Fibroblast of lung (primary cell): ENCODE data around the gene IRGQ. TPM values are rescaled to one million over a fixed set of nuclear protein-coding genes. Genes with fewer than 3 reads are reported as not detected.

Experiments used
- DNase-seq, 2 donors: peaks; one replicate each; pipeline versions ENCODE4 v3.0.0 to v3.0.0-alpha.2; 2010; ENCODE audit warnings: low read depth in 2 of 2
- H2AFZ ChIP-seq: 2 replicates; pipeline ENCODE4 v1.5.1; 2012; ENCODE audit warnings: low read length, control low read depth, inconsistent platforms
- H3K27ac ChIP-seq: 2 replicates; pipeline ENCODE4 v1.5.1; 2011; ENCODE audit warnings: low read length, control low read depth; ENCODE audit not compliant: insufficient read depth
- H3K27me3 ChIP-seq: 2 replicates; pipeline ENCODE4 v1.5.1; 2011; ENCODE audit warnings: mild to moderate bottlenecking, low read length; ENCODE audit not compliant: control insufficient read depth, insufficient read depth
- H3K36me3 ChIP-seq: 2 replicates; pipeline ENCODE4 v1.5.1; 2011; ENCODE audit warnings: low read length; ENCODE audit not compliant: control insufficient read depth, insufficient read depth
- H3K4me1 ChIP-seq: 2 replicates; pipeline ENCODE4 v1.5.1; 2011; ENCODE audit warnings: low read length; ENCODE audit not compliant: control insufficient read depth, insufficient read depth; ENCODE audit errors: extremely low read depth
- H3K4me2 ChIP-seq: 2 replicates; pipeline ENCODE4 v1.5.1; 2011; ENCODE audit warnings: low read length, control low read depth; ENCODE audit not compliant: insufficient read depth; ENCODE audit errors: extremely low read depth
- H3K4me3 ChIP-seq, 4 experiments: fragments of 200-600 bp in 1 of 4; sonication (generic) in 1 of 4; replicated peaks in 1 of 4; 2 replicates each; pipeline ENCODE4 v1.5.1; 2011 to 2016; ENCODE audit warnings: low read length in 4 of 4, low read depth in 3 of 4, mild to moderate bottlenecking in 3 of 4, control low read depth in 2 of 4, inconsistent platforms in 1 of 4, mixed read lengths in 1 of 4; ENCODE audit not compliant: insufficient read depth in 1 of 4; ENCODE audit errors: control extremely low read depth in 1 of 4
- H3K79me2 ChIP-seq: 2 replicates; pipeline ENCODE4 v1.5.1; 2012; ENCODE audit warnings: mild to moderate bottlenecking, low read length, inconsistent platforms; ENCODE audit not compliant: control insufficient read depth, insufficient read depth
- H3K9ac ChIP-seq: 2 replicates; pipeline ENCODE4 v1.5.1; 2011; ENCODE audit warnings: mild to moderate bottlenecking, low read length, control low read depth; ENCODE audit not compliant: insufficient read depth
- H3K9me3 ChIP-seq: 2 replicates; pipeline ENCODE4 v1.5.1; 2012; ENCODE audit warnings: low read depth, low read length; ENCODE audit not compliant: control insufficient read depth, insufficient read depth
- H4K20me1 ChIP-seq: 2 replicates; pipeline ENCODE4 v1.5.1; 2011; ENCODE audit warnings: low read length; ENCODE audit not compliant: control insufficient read depth, insufficient read depth; ENCODE audit errors: extremely low read depth
- EZH2 ChIP-seq: IDR thresholded peaks from 2 replicates; pipeline ENCODE4 v1.5.1; 2012; ENCODE audit warnings: low read length, control low read depth, mild to moderate bottlenecking; ENCODE audit errors: missing control alignments
- polyA plus RNA-seq, 2 donors: library from polyadenylated mRNA; depleted of rRNA in 1 of 2; stranded (reverse) in 1 of 2; unstranded in 1 of 2; fragments of >200 nt; gene quantifications; 2 replicates each; pipeline ENCODE4 v1.2.1, GENCODE V29; 2011 to 2012; ENCODE audit warnings: missing spikeins in 1 of 2
- total RNA-seq: library from RNA; depleted of rRNA; stranded (reverse); fragments of >200 nt; gene quantifications from 2 replicates; pipeline ENCODE4 v1.2.1, GENCODE V29; 2014
- TF ChIP-seq, protein P1 (sequence below), 2 donors: IDR thresholded peaks in 1 of 2; conservative IDR thresholded peaks in 1 of 2; 1 replicate in 1 of 2; 2 replicates in 1 of 2; pipeline ENCODE4 v1.5.1; 2011 to 2012; ENCODE audit warnings: low read length in 2 of 2, control low read depth in 1 of 2, inconsistent platforms in 1 of 2, low read depth in 1 of 2, mild to moderate bottlenecking in 1 of 2

IRGQ gene
- total and polyA plus RNA-seq, 2 donors (not counting 1 experiment from before 2014, with no cell fraction given): 11.7 to 12.2 TPM

DNA sequence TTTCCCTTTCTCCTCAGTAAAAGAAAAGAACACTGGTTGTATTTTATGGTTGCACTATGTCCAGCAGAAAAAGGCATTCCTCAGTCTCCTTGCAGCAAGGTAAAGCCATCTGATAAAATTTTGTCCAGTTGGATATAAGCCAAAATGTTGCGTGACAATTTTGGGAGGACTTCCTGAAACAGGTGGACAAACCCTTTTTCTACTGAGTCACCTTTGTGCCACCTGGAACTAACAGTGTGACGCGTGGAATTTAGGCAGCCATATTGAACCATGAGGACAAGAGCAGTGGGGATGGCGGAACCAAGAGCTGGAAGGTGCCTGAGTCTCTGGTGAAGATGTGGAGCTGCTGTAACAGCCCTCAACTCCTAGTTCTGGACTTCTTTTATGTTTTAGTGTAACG lies 35.6 kb upstream of the IRGQ start:
- Histone ChIP-seq H3K9me3 (no peaks in the 10 kb centered on the region), H2AFZ (no peak overlapping the region), H4K20me1 (no peaks in the 10 kb centered on the region), H3K4me1 (peaks cover 9% of the 10 kb centered on the region), H3K4me2 (no peak overlapping the region), H3K36me3 (no peaks in the 10 kb centered on the region), H3K27ac (no peak overlapping the region), H3K4me3 (no peak overlapping the region), H3K79me2 (no peaks in the 10 kb centered on the region), H3K27me3 (peaks cover 7% of the 10 kb centered on the region), H3K9ac (no peak overlapping the region)
- TF ChIP-seq EZH2: no peak
- TF ChIP-seq, protein P1, sequence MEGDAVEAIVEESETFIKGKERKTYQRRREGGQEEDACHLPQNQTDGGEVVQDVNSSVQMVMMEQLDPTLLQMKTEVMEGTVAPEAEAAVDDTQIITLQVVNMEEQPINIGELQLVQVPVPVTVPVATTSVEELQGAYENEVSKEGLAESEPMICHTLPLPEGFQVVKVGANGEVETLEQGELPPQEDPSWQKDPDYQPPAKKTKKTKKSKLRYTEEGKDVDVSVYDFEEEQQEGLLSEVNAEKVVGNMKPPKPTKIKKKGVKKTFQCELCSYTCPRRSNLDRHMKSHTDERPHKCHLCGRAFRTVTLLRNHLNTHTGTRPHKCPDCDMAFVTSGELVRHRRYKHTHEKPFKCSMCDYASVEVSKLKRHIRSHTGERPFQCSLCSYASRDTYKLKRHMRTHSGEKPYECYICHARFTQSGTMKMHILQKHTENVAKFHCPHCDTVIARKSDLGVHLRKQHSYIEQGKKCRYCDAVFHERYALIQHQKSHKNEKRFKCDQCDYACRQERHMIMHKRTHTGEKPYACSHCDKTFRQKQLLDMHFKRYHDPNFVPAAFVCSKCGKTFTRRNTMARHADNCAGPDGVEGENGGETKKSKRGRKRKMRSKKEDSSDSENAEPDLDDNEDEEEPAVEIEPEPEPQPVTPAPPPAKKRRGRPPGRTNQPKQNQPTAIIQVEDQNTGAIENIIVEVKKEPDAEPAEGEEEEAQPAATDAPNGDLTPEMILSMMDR (conservative IDR thresholded peaks at IDR 0.05 in 1 of 2, IDR thresholded peaks at IDR 0.05 in 1 of 2; ENCODE audit: low read depth in 1 of 2, low read length in 2 of 2): no peak
- no peak for DNase-seq

DNA sequence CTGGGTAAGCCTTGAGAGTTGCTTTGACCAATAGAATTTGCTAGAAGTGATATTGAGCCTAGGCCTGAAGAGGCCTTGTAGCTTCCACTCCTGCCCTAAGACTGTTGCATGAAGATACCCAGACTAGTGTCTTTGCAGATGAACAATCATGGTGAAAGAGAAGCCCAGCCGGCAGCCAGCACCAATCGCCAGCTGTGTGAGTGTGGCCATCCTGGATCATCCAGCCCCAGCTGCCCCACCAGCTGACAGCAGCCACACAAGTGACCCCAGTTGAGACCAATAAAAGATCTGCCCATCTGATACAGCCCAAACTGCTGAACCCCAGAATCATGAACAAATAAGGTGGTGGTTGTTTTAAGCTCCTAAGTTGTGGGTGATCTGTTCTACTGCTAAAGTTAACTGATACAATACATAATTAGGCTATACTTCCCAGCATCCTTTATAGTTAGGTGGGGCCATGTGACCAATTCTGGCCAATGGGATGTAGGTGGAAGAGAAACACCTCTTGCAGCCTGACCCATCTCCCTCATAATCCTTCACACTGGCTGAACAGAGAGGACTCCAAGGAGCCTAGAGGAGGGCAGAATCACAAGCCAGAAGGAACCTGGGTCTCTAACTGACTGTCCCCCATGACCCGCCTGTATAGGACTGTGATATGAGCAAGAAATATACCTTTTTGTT lies 32.9 kb upstream of the IRGQ start:
- Histone ChIP-seq H3K9ac (no peak overlapping the region), H3K79me2 (no peaks in the 10 kb centered on the region), H4K20me1 (no peaks in the 10 kb centered on the region), H3K4me3 (no peak overlapping the region), H3K9me3 (no peaks in the 10 kb centered on the region), H3K36me3 (no peaks in the 10 kb centered on the region), H2AFZ (no peak overlapping the region), H3K27me3 (no peaks in the 10 kb centered on the region), H3K4me1 (no peaks in the 10 kb centered on the region), H3K27ac (no peak overlapping the region), H3K4me2 (no peak overlapping the region)
- TF ChIP-seq EZH2: no peak
- TF ChIP-seq, protein P1 (conservative IDR thresholded peaks at IDR 0.05 in 1 of 2, IDR thresholded peaks at IDR 0.05 in 1 of 2; ENCODE audit: low read depth in 1 of 2, low read length in 2 of 2): no peak
- DNase-seq: no peak

DNA sequence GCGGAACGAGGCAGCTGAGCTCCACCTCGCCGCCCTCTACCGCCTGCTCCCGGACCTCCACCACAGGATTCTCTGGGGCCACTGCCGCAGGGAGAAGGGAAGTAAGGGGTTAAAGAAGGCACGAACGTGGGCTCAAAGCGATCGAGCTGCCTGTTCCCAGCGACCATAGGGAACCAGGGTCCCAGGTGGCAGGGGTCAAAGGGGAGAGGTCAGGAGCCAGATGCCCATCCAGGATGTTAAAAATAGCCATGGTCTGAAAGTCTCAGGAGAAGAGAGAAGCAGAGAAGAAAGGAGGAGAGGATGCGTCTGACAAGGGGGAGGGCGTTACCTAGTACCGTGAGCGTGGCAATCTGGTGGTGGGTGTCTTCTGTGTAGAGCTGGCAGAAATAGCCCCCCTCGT lies 30.9 kb upstream of the IRGQ start:
- H3K27me3 ChIP-seq: no peaks in the 10 kb centered on the region
- H4K20me1 ChIP-seq: no peaks in the 10 kb centered on the region
- no peaks in the 10 kb centered on the region for H3K36me3 ChIP-seq
- H3K9me3 ChIP-seq: no peaks in the 10 kb centered on the region
- no peak for DNase-seq
- no peak overlapping the region for H3K9ac ChIP-seq
- H3K4me3 ChIP-seq: no peak overlapping the region
- TF ChIP-seq EZH2: no peak
- TF ChIP-seq, protein P1 (conservative IDR thresholded peaks at IDR 0.05 in 1 of 2, IDR thresholded peaks at IDR 0.05 in 1 of 2; ENCODE audit: low read depth in 1 of 2, low read length in 2 of 2): no peak
- no peak overlapping the region for H2AFZ ChIP-seq
- H3K4me1 ChIP-seq: no peaks in the 10 kb centered on the region
- no peak overlapping the region for H3K27ac ChIP-seq
- no peaks in the 10 kb centered on the region for H3K79me2 ChIP-seq
- no peak overlapping the region for H3K4me2 ChIP-seq
